ENCODE data around the gene FAM53B.
"Not testable (repeated sequence)": the region's sequence is repeated elsewhere in the genome, so short reads cannot be mapped to it uniquely, and the experiment has no call there.

Gene FAM53B

DNA sequence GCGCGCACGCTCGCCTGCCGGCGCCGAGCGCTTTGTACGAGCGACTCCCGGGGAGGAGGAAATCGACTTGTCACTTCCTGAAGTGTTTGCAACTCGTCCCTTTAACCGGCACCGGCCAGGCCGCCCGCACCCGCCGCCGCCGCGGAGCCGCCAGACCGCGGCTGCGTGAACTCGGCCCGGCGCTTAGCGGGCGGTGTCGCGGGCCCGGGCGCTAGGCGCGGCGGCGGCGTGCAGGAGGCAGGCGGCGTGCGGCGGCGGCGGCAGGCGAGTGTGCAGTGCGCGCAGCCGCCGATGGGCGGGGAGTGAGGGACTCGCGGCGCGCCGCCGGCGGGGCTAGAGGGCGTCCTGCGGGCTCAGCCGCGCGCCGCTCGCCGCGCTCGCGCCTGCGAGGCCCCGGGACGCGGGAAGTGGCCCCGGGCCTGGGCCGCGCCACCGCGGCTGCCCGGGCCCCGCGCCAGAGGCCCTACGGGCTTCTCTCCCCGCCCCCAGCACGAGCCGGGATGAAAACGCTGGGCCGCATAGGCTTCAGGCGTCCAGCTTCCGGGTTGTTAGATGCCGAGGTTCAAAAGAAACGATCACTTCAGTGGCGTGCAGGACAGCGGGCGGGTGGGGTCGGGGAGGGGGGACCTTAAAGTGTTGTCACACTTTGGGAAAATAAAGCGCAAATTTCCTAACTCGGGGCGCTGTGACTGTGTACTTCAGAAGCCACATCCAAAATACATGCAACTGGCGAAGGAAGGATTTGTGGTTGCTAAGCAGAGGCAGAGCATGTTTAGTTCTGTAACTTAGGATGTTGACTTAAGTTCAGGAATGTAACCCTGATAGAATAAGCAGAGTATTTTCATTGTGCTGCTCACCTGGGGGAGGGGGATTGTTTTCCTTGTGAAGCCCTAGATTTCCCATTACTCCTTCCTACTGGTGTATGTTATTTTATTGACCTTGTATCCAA, at the start of gene FAM53B:
Gene FAM53B, minus strand, starts transcription at position 277 of the 949 bp plus-strand sequence. CDS start 37,665 bp downstream, outside the sequence.
- peaks cover 48% of the 10 kb centered on the region for H3K27me3 ChIP-seq (ENCODE audit: control insufficient read depth, insufficient read depth, low read length)
- H3K36me3 ChIP-seq (ENCODE audit: control insufficient read depth, low read depth, low read length) = peaks cover 6% of the 10 kb centered on the region
- H3K9me3 ChIP-seq (ENCODE audit: control insufficient read depth, low read depth, low read length) = no peaks in the 10 kb centered on the region
- H3K4me1 ChIP-seq (ENCODE audit: control insufficient read depth, low read depth, low read length) = peaks cover 38% of the 10 kb centered on the region
- H3K4me3 ChIP-seq (ENCODE audit: low read length) = peak within 1 kb of the TSS; percentile 58
- H3K27ac ChIP-seq (ENCODE audit: low read length) = no peak within 1 kb of the TSS
- H3K9ac ChIP-seq (ENCODE audit: low read length) = peak within 1 kb of the TSS; percentile 55

DNA sequence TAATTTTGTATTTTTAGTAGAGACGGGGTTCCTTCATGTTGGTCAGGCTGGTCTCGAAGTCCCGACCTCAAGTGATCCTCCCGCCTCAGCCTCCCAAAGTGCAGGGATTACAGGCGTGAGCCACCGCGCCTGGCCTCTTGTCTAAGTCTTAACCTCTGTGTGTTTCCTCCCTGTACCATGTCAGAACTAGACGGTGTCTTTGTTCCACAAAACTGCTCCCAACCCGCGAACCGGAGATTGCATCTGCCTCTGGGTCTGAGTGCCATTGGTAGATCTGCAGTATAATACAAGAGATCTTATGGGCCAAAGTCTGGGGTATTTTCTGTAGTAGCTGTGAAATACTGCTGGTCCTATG, 48.8 kb upstream of the FAM53B start:
- H3K4me3 ChIP-seq (ENCODE audit: low read length) = no peak overlapping the region
- H3K9ac ChIP-seq (ENCODE audit: low read length) = no peak overlapping the region
- H3K36me3 ChIP-seq (ENCODE audit: control insufficient read depth, low read depth, low read length) = peaks cover 7% of the 10 kb centered on the region
- H3K4me1 ChIP-seq (ENCODE audit: control insufficient read depth, low read depth, low read length) = no peaks in the 10 kb centered on the region
- H3K9me3 ChIP-seq (ENCODE audit: control insufficient read depth, low read depth, low read length) = no peaks in the 10 kb centered on the region
- no peak overlapping the region for H3K27ac ChIP-seq (ENCODE audit: low read length)
- peaks cover 4% of the 10 kb centered on the region for H3K27me3 ChIP-seq (ENCODE audit: control insufficient read depth, insufficient read depth, low read length)

DNA sequence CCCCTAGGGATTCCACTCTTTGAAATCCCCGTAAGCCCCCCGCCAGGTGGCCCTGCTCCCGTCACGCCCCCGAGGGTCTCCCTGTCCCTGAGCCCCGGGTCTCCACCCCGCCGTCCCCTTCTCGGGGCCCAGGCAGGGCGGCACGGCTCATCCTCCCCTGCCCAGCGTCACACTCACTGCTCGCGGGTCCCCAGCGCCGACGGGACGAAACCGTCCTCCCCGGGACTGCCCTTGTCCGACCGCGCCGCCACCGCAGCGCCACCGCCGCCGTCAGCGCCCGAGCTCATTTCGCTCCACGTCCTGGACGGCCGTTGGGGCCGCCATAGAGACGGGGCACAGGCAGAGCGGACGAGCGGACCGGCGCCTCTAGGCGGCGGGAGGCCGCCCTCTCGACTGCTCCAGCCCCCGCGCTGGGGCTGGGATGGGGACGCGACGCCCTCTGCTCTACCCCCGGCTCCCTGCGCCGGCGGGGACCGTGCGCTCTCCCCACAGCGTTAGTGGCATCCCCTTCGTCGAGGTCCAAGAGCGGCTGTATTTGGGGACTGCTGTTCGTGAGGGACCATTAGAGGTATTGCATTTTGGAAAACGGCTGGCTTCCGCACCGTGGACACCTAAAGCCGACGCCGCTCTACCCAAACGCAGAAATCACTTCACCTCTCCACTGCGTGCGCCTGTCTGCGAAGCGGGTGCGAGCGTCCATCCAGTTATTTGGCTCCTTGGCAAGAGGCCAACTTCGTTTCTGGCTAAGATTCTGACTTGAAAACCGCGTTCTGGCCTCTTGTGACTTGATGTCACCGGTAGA, 47.6 kb upstream of the FAM53B start, which contains the start of gene EEF1AKMT2:
Gene EEF1AKMT2, minus strand, starts transcription at position 341 of the 802 bp plus-strand sequence. Its CDS starts 54 bp downstream, at position 287.
- Histone ChIP-seq H3K9me3 (ENCODE audit: control insufficient read depth, low read depth, low read length) (no peaks in the 10 kb centered on the region), H3K9ac (ENCODE audit: low read length) (peak within 1 kb of the TSS; percentile 88), H3K27me3 (ENCODE audit: control insufficient read depth, insufficient read depth, low read length) (peaks cover 4% of the 10 kb centered on the region), H3K36me3 (ENCODE audit: control insufficient read depth, low read depth, low read length) (peaks cover 16% of the 10 kb centered on the region), H3K4me1 (ENCODE audit: control insufficient read depth, low read depth, low read length) (no peaks in the 10 kb centered on the region), H3K4me3 (ENCODE audit: low read length) (peak within 1 kb of the TSS; percentile 95), H3K27ac (ENCODE audit: low read length) (peak within 1 kb of the TSS; percentile 18)

GRCh38 chr10:124782900-124783299, 38.7 kb upstream of the FAM53B start:
- H3K27me3 ChIP-seq (ENCODE audit: control insufficient read depth, insufficient read depth, low read length); H3K4me1 ChIP-seq (ENCODE audit: control insufficient read depth, low read depth, low read length); H3K27ac ChIP-seq (ENCODE audit: low read length); H3K9ac ChIP-seq (ENCODE audit: low read length); H3K9me3 ChIP-seq (ENCODE audit: control insufficient read depth, low read depth, low read length); H3K4me3 ChIP-seq (ENCODE audit: low read length): not testable (repeated sequence)
- H3K36me3 ChIP-seq (ENCODE audit: control insufficient read depth, low read depth, low read length) = peaks cover 31% of the 10 kb centered on the region

GRCh38 chr10:124768791-124769190, 24.6 kb upstream of the FAM53B start:
- peaks cover 9% of the 10 kb centered on the region for H3K36me3 ChIP-seq (ENCODE audit: control insufficient read depth, low read depth, low read length)
- no peak overlapping the region for H3K9ac ChIP-seq (ENCODE audit: low read length)
- H3K4me3 ChIP-seq (ENCODE audit: low read length) = no peak overlapping the region
- no peaks in the 10 kb centered on the region for H3K4me1 ChIP-seq (ENCODE audit: control insufficient read depth, low read depth, low read length)
- no peak overlapping the region for H3K27ac ChIP-seq (ENCODE audit: low read length)
- no peaks in the 10 kb centered on the region for H3K27me3 ChIP-seq (ENCODE audit: control insufficient read depth, insufficient read depth, low read length)
- H3K9me3 ChIP-seq (ENCODE audit: control insufficient read depth, low read depth, low read length) = no peaks in the 10 kb centered on the region

DNA sequence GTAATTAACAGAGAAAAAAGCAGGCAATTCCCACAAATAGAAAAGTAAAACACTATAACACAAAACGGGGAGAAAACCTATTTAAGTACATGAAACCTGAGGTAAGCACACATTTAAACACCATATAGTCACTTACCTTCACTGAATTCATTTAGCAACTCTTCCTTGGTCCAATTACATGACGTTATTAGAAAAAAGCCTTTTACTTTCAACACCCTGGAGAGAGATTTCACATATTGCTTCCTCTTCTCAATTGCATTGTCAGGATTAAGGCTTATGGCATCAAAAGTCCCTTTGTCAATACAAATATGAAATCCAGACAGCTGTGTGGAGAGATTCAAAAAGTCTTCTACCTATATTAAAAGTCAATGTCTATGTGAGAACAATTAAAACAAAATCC, 21.1 kb upstream of the FAM53B start:
- H3K36me3 ChIP-seq (ENCODE audit: control insufficient read depth, low read depth, low read length) = peaks cover 21% of the 10 kb centered on the region
- no peaks in the 10 kb centered on the region for H3K27me3 ChIP-seq (ENCODE audit: control insufficient read depth, insufficient read depth, low read length)
- H3K9me3 ChIP-seq (ENCODE audit: control insufficient read depth, low read depth, low read length) = no peaks in the 10 kb centered on the region
- no peak overlapping the region for H3K4me3 ChIP-seq (ENCODE audit: low read length)
- H3K27ac ChIP-seq (ENCODE audit: low read length) = no peak overlapping the region
- no peak overlapping the region for H3K9ac ChIP-seq (ENCODE audit: low read length)
- H3K4me1 ChIP-seq (ENCODE audit: control insufficient read depth, low read depth, low read length) = no peaks in the 10 kb centered on the region

- Histone ChIP-seq H3K9me3 (ENCODE audit: control insufficient read depth, low read depth, low read length) (no peaks in the 10 kb centered on the region), H3K4me1 (ENCODE audit: control insufficient read depth, low read depth, low read length) (no peaks in the 10 kb centered on the region), H3K9ac (ENCODE audit: low read length) (no peak overlapping the region), H3K27me3 (ENCODE audit: control insufficient read depth, insufficient read depth, low read length) (no peaks in the 10 kb centered on the region), H3K36me3 (ENCODE audit: control insufficient read depth, low read depth, low read length) (peaks cover 29% of the 10 kb centered on the region), H3K27ac (ENCODE audit: low read length) (no peak overlapping the region), H3K4me3 (ENCODE audit: low read length) (no peak overlapping the region)
Measured at GRCh38 chr10:124763267-124763666, 19.1 kb upstream of the FAM53B start.

DNA sequence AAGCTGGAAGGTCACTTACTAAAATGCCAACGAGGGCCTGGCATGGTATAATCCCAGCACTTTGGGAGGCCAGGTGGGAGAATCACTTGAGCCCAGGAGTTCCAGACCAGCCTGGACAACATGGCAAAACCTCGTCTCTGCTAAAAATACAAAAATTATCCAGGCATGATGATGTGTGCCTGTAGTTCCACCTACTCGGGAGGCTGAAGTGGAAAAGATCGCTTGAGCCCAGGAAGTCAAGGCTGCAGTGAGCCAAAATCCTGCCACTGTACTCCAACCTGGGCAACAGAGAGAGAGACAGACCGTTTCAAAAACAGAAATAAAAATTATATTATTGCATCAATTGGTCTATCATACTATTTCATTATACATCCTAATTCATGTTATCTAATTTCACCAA, 18.1 kb upstream of the FAM53B start:
- Histone ChIP-seq H3K27me3 (ENCODE audit: control insufficient read depth, insufficient read depth, low read length) (no peaks in the 10 kb centered on the region), H3K9me3 (ENCODE audit: control insufficient read depth, low read depth, low read length) (no peaks in the 10 kb centered on the region), H3K27ac (ENCODE audit: low read length) (no peak overlapping the region), H3K4me1 (ENCODE audit: control insufficient read depth, low read depth, low read length) (peaks cover 3% of the 10 kb centered on the region), H3K4me3 (ENCODE audit: low read length) (no peak overlapping the region), H3K9ac (ENCODE audit: low read length) (no peak overlapping the region), H3K36me3 (ENCODE audit: control insufficient read depth, low read depth, low read length) (peaks cover 29% of the 10 kb centered on the region)

DNA sequence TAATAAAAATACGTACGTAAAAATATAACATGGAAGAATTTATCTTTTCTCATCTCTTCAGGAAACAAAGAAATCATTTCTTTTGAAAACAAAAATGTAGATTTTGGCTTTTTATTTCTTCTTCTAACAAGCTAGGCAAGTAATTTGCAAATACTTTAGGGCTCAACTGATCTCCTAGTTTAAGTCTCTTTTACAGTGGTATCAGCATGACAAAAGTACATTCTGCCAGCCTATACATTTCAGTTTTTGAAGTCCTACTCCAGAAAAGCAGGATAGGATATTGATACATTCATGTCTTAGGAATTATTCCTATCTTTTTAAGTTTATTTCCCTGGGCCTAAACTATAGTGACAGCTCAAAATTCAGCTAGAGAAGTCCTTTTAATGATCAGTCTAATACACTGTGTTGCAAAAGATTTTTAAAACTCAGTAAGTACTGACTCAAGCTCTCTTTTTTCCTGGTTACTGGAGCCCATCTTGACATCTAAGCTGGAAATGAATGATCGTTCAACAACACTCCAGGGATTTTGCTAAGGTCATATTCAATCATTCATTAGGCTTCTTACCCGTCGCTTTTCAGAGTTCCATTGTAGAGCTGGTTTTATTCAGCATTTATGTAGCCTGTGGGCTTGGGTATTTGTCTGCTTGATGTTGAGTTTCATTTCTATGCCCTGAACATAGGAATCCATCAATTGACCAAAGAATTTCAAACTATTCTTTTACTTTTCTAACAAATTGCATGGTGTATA, 12.2 kb upstream of the FAM53B start:
- no peaks in the 10 kb centered on the region for H3K27me3 ChIP-seq (ENCODE audit: control insufficient read depth, insufficient read depth, low read length)
- no peaks in the 10 kb centered on the region for H3K9me3 ChIP-seq (ENCODE audit: control insufficient read depth, low read depth, low read length)
- peaks cover 19% of the 10 kb centered on the region for H3K4me1 ChIP-seq (ENCODE audit: control insufficient read depth, low read depth, low read length)
- H3K9ac ChIP-seq (ENCODE audit: low read length) = peak overlapping the region; percentile 15
- H3K4me3 ChIP-seq (ENCODE audit: low read length) = peak overlapping the region; percentile 3
- peaks cover 21% of the 10 kb centered on the region for H3K36me3 ChIP-seq (ENCODE audit: control insufficient read depth, low read depth, low read length)
- no peak overlapping the region for H3K27ac ChIP-seq (ENCODE audit: low read length)

GRCh38 chr10:124755581-124755980, 11.4 kb upstream of the FAM53B start:
- Histone ChIP-seq H3K9ac (ENCODE audit: low read length) (peak overlapping the region; percentile 15), H3K27me3 (ENCODE audit: control insufficient read depth, insufficient read depth, low read length) (no peaks in the 10 kb centered on the region), H3K27ac (ENCODE audit: low read length) (no peak overlapping the region), H3K9me3 (ENCODE audit: control insufficient read depth, low read depth, low read length) (no peaks in the 10 kb centered on the region), H3K4me3 (ENCODE audit: low read length) (no peak overlapping the region), H3K4me1 (ENCODE audit: control insufficient read depth, low read depth, low read length) (peaks cover 19% of the 10 kb centered on the region), H3K36me3 (ENCODE audit: control insufficient read depth, low read depth, low read length) (peaks cover 14% of the 10 kb centered on the region)

- Histone ChIP-seq H3K9me3 (ENCODE audit: control insufficient read depth, low read depth, low read length) (no peaks in the 10 kb centered on the region), H3K36me3 (ENCODE audit: control insufficient read depth, low read depth, low read length) (peaks cover 10% of the 10 kb centered on the region), H3K27ac (ENCODE audit: low read length) (no peak overlapping the region), H3K9ac (ENCODE audit: low read length) (no peak overlapping the region), H3K4me3 (ENCODE audit: low read length) (no peak overlapping the region), H3K4me1 (ENCODE audit: control insufficient read depth, low read depth, low read length) (peaks cover 19% of the 10 kb centered on the region), H3K27me3 (ENCODE audit: control insufficient read depth, insufficient read depth, low read length) (no peaks in the 10 kb centered on the region)
Measured at GRCh38 chr10:124754227-124754626, 10.0 kb upstream of the FAM53B start.

Data from iPS-18a (cell line).